GM23248 (cell line): ENCODE data around the gene LMAN2. TPM values are rescaled to one million over a fixed set of nuclear protein-coding genes. Genes with fewer than 3 reads are reported as not detected.

Source experiments
- DNase-seq: peaks from one replicate; pipeline ENCODE4 v3.0.0-alpha.2; 2015
- H2AFZ ChIP-seq: fragments of 200-600 bp; sonication (generic); 2 replicates; pipeline ENCODE4 v1.6.1; 2016; ENCODE audit warnings: antibody characterized with exemption
- H3F3A ChIP-seq: fragments of 200-600 bp; sonication (generic); 2 replicates; pipeline ENCODE4 v1.6.1; 2016; ENCODE audit warnings: mild to moderate bottlenecking, antibody characterized with exemption, mixed run types; ENCODE audit not compliant: insufficient read depth
- H3K27ac ChIP-seq: fragments of 200-600 bp; sonication (generic); 2 replicates; pipeline ENCODE4 v1.5.1; 2016; ENCODE audit warnings: mild to moderate bottlenecking
- H3K27me3 ChIP-seq: fragments of 200-600 bp; sonication (generic); replicated peaks from 2 replicates; pipeline ENCODE4 v1.6.1; 2016; ENCODE audit warnings: mild to moderate bottlenecking; ENCODE audit not compliant: insufficient read depth
- H3K36me3 ChIP-seq: fragments of 200-600 bp; sonication (generic); 2 replicates; pipeline ENCODE4 v1.6.1; 2016; ENCODE audit warnings: low read depth, mild to moderate bottlenecking
- H3K4me1 ChIP-seq: fragments of 200-600 bp; sonication (generic); 2 replicates; pipeline ENCODE4 v1.6.1; 2016; ENCODE audit warnings: mild to moderate bottlenecking; ENCODE audit not compliant: insufficient read depth
- H3K4me2 ChIP-seq: fragments of 200-600 bp; sonication (generic); one replicate; pipeline ENCODE4 v1.6.1; 2016; ENCODE audit warnings: mild to moderate bottlenecking; ENCODE audit not compliant: unreplicated experiment
- H3K4me3 ChIP-seq: fragments of 200-600 bp; sonication (generic); 2 replicates; pipeline ENCODE4 v1.5.1; 2016; ENCODE audit warnings: mild to moderate bottlenecking
- H3K79me2 ChIP-seq: fragments of 200-600 bp; sonication (generic); 2 replicates; pipeline ENCODE4 v1.6.1; 2016; ENCODE audit warnings: mild to moderate bottlenecking; ENCODE audit not compliant: insufficient read depth
- H3K9ac ChIP-seq: fragments of 200-600 bp; sonication (generic); 2 replicates; pipeline ENCODE4 v1.6.1; 2016; ENCODE audit warnings: mild to moderate bottlenecking
- H3K9me2 ChIP-seq: fragments of 200-600 bp; sonication (generic); 2 replicates; pipeline ENCODE4 v1.6.1; 2016; ENCODE audit warnings: mixed run types, mild to moderate bottlenecking, moderate library complexity; ENCODE audit not compliant: insufficient read depth
- H3K9me3 ChIP-seq: fragments of 200-600 bp; sonication (generic); one replicate; pipeline ENCODE4 v1.6.1; 2017; ENCODE audit warnings: low read depth
- H4K20me1 ChIP-seq: fragments of 200-600 bp; sonication (generic); 2 replicates; pipeline ENCODE4 v1.6.0; 2016; ENCODE audit not compliant: insufficient read depth
- EZH2 ChIP-seq: fragments of 200-600 bp; sonication (generic); IDR thresholded peaks from 2 replicates; pipeline ENCODE4 v1.6.1; 2018; ENCODE audit warnings: antibody characterized with exemption, mild to moderate bottlenecking; ENCODE audit not compliant: insufficient read depth, poor library complexity, severe bottlenecking
- EZH2phosphoT487 ChIP-seq: fragments of 200-600 bp; sonication (generic); IDR thresholded peaks from 2 replicates; pipeline ENCODE4 v1.6.1; 2018; ENCODE audit warnings: antibody characterized with exemption, moderate library complexity, mild to moderate bottlenecking, low read depth; ENCODE audit not compliant: insufficient read depth
- WGBS, 2 experiments: methylation state at CpG; one replicate each; pipeline ENCODE4 v1.1.6; 2015 to 2017; ENCODE audit warnings: low lambda C conversion rate in 2 of 2, low coverage in 1 of 2; ENCODE audit errors: missing lambda C conversion rate in 2 of 2; 5-methylcytosine and 5-hydroxymethylcytosine counted together
- in situ Hi-C: fragments of 300-500 bp; cut with MboI; formaldehyde crosslinking; loops from 2 replicates; pipeline ENCODE4 v1.15.0; 2020
- polyA plus RNA-seq: library from polyadenylated mRNA; unstranded; fragments of >200 nt; fragmentation: Nextera tagmentation; extraction: Ambion mirVana; gene quantifications from 2 replicates; pipeline ENCODE4 v1.2.1, GENCODE V29; 2016
- total RNA-seq: library from RNA; depleted of rRNA; stranded (reverse); fragments of >200 nt; shearing (Covaris generic); gene quantifications from 2 replicates; pipeline ENCODE4 v1.2.3, GENCODE V29; 2014

Gene LMAN2
- total and polyA plus RNA-seq, 2 experiments from 2014 or later = 303 to 313 TPM

- in situ Hi-C loops = no loop called here
- TF ChIP-seq EZH2 (no peak), EZH2phosphoT487 (no peak)
- H4K20me1 ChIP-seq = no peaks in the 10 kb centered on the region
- peaks cover 16% of the 10 kb centered on the region for H3K27me3 ChIP-seq
- no peaks in the 10 kb centered on the region for H3K79me2 ChIP-seq
- 94% methylated on average over 10 of the region's 10 CpGs for WGBS, 2 experiments
- DNase-seq = no peak
- H3K36me3 ChIP-seq = no peaks in the 10 kb centered on the region
- peaks cover 15% of the 10 kb centered on the region for H3K4me1 ChIP-seq
- peaks cover 23% of the 10 kb centered on the region for H3F3A ChIP-seq
- H3K9ac ChIP-seq = peak overlapping the region; percentile 29; the same call in 1 of the 2 replicates
- H3K4me2 ChIP-seq = peak overlapping the region; percentile 21
- no peaks in the 10 kb centered on the region for H3K9me2 ChIP-seq
- no peak overlapping the region for H3K27ac ChIP-seq
- H2AFZ ChIP-seq = no peak overlapping the region
- no peaks in the 10 kb centered on the region for H3K9me3 ChIP-seq
- no peak overlapping the region for H3K4me3 ChIP-seq
These were observed 37.1 kb upstream of the LMAN2 start for GRCh38 chr5:177388521-177389052.

DNA sequence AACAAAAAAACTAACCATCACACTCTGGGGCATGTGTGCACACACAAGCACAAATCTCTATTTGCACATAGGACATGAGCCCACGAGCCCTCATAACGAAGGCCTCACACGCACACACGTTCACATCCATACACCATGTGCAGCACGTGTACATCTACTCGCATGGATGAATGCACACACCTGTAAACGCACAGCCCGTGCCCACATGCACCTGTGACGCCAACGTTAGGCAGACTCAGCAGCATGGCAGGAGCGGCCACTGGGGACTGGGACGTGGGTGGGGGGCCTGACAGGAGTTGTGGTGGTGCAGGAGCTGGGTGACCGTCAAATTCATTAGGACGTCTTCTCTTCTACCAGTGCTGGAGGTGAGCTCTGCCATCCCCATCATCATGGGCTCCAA lies 35.9 kb upstream of the LMAN2 start:
- peaks cover 28% of the 10 kb centered on the region for H3K27me3 ChIP-seq
- DNase-seq = no peak
- no peaks in the 10 kb centered on the region for H3K79me2 ChIP-seq
- H2AFZ ChIP-seq = no peak overlapping the region
- no peaks in the 10 kb centered on the region for H3K36me3 ChIP-seq
- no peak overlapping the region for H3K4me2 ChIP-seq
- in situ Hi-C loops = no loop called here
- H3K9me3 ChIP-seq = no peaks in the 10 kb centered on the region
- peaks cover 23% of the 10 kb centered on the region for H3F3A ChIP-seq
- peaks cover 15% of the 10 kb centered on the region for H3K4me1 ChIP-seq
- H3K9ac ChIP-seq = no peak overlapping the region
- 73 to 82% methylated on average over 14 of the region's 14 CpGs for WGBS, 2 experiments
- TF ChIP-seq EZH2phosphoT487 = no peak
- no peak for TF ChIP-seq EZH2
- no peaks in the 10 kb centered on the region for H4K20me1 ChIP-seq
- no peak overlapping the region for H3K4me3 ChIP-seq
- H3K9me2 ChIP-seq = no peaks in the 10 kb centered on the region
- no peak overlapping the region for H3K27ac ChIP-seq

- Histone ChIP-seq H3K4me1 (peaks cover 15% of the 10 kb centered on the region), H2AFZ (no peak overlapping the region), H3K27me3 (peaks cover 30% of the 10 kb centered on the region), H3K36me3 (no peaks in the 10 kb centered on the region), H3K9me2 (no peaks in the 10 kb centered on the region), H3K9me3 (no peaks in the 10 kb centered on the region), H3K27ac (no peak overlapping the region), H4K20me1 (no peaks in the 10 kb centered on the region), H3K4me2 (no peak overlapping the region), H3F3A (peaks cover 23% of the 10 kb centered on the region), H3K9ac (no peak overlapping the region), H3K79me2 (no peaks in the 10 kb centered on the region), H3K4me3 (no peak overlapping the region)
- no peak for DNase-seq
- in situ Hi-C loops = no loop called here
- TF ChIP-seq EZH2phosphoT487 = no peak
- TF ChIP-seq EZH2 = no peak
- 69 to 74% methylated on average over 8 of the region's 8 CpGs for WGBS, 2 experiments
These were observed 35.1 kb upstream of the LMAN2 start for GRCh38 chr5:177386542-177386941.

- H3K4me2 ChIP-seq = no peak overlapping the region
- WGBS, 2 experiments = 43 to 75% methylated on average over 6 to 11 of the region's 11 CpGs
- no peaks in the 10 kb centered on the region for H3K9me3 ChIP-seq
- H4K20me1 ChIP-seq = no peaks in the 10 kb centered on the region
- no peak for TF ChIP-seq EZH2phosphoT487
- TF ChIP-seq EZH2 = no peak
- no peak overlapping the region for H2AFZ ChIP-seq
- no peak overlapping the region for H3K27ac ChIP-seq
- peaks cover 15% of the 10 kb centered on the region for H3K4me1 ChIP-seq
- H3K36me3 ChIP-seq = no peaks in the 10 kb centered on the region
- no peak for DNase-seq
- in situ Hi-C loops = no loop called here
- H3K9ac ChIP-seq = no peak overlapping the region
- H3K9me2 ChIP-seq = no peaks in the 10 kb centered on the region
- H3K79me2 ChIP-seq = no peaks in the 10 kb centered on the region
- H3K4me3 ChIP-seq = no peak overlapping the region
- H3K27me3 ChIP-seq = peaks cover 30% of the 10 kb centered on the region
- peaks cover 23% of the 10 kb centered on the region for H3F3A ChIP-seq
These were observed 34.3 kb upstream of the LMAN2 start for GRCh38 chr5:177385720-177386119.

GRCh38 chr5:177384134-177384533 lies 32.7 kb upstream of the LMAN2 start, which contains the start of gene SLC34A1:
Gene SLC34A1, plus strand, starts transcription at chr5:177384434. Its CDS starts 1,308 bp downstream, at chr5:177385742.
- Histone ChIP-seq H3K9me2 (no peaks in the 10 kb centered on the region), H3K4me3 (no peak within 1 kb of the TSS), H3K4me2 (no peak within 1 kb of the TSS), H3K9me3 (no peaks in the 10 kb centered on the region), H3F3A (peaks cover 14% of the 10 kb centered on the region), H3K9ac (no peak within 1 kb of the TSS), H2AFZ (no peak within 1 kb of the TSS), H3K4me1 (peaks cover 5% of the 10 kb centered on the region), H3K27me3 (peaks cover 30% of the 10 kb centered on the region), H3K79me2 (no peaks in the 10 kb centered on the region), H4K20me1 (no peaks in the 10 kb centered on the region), H3K27ac (no peak within 1 kb of the TSS), H3K36me3 (no peaks in the 10 kb centered on the region)
- in situ Hi-C loops = no loop called here
- 31 to 36% methylated on average over 4 of the region's 4 CpGs for WGBS, 2 experiments
- TF ChIP-seq EZH2 (no peak), EZH2phosphoT487 (no peak)
- DNase-seq = no peak
